ENCODE measurements around the gene UNC93B1.
"Not testable (repeated sequence)": the region's sequence is repeated elsewhere in the genome, so short reads cannot be mapped to it uniquely, and the experiment has no call there.

The UNC93B1 gene

DNA sequence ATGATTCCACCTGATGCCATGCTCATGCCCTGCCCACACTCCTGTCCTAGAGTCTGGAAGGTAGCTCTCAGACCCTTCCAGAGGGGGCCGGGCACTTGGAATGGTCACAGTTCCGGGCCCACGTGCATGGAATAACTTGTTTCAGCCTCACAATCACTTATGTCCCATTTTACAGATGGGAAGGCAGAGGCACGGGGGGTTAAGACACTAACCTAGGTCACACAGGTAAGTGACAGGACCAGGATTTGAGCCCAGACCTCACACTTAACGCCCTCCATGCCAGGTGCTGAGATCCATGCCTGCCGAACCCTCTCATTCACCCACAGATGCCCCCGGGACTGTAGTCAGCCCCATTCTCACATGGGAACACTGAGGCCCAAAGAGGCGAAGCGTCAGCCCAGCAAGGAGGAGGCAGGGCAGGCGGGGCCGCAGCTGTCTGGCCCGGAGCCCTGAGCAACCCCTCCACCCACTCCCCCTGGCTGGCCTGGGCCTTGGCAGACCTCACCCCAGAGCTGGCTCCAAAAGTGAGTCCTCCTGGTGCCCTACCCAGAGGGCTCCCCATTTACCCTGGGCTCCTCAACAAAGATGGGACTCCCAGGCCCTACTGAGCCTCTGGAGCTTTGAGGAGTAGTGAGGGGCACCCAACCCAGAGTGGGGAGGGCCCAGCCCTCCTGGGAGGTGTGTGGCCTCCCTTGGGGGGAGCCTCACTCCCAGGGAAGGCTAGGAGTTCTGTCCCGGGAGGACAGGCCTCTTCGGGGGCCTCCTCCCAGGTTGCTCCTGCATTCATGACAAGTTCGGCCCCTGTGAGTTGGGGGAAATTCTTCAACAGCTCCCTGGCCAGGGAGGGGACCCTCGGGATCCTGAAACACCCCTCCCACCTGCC lies 3.8 kb upstream of the UNC93B1 start:
- no peak for DNase-seq

DNA sequence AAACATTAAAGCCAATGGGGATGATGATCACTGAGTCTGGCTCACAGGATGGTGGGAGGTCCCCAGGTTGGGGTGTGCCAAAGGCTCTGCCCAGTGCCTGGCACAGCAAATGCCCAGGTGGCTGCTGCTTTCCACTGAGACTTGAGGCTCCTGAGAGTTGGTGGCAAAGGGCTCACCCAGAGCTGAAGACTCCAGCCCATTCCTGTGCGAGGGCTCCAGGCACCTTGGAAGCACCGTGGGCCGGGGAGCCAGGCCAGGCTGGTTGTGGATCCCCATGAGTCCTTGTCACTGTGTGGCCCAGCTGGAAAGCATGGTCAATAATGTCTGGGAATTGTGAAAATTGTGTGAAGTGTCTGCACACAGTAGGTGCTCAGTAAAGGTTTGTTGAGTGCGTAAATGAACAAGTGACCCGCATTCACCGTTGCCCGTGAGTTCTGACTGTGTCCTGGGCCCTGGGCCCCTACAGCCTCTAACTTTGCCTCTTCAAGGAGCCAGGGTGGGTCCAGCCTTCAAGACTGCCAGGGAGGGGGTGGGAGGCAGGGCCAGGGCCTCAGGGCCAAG lies 2.8 kb upstream of the UNC93B1 start:
- DNase-seq = no peak

DNA sequence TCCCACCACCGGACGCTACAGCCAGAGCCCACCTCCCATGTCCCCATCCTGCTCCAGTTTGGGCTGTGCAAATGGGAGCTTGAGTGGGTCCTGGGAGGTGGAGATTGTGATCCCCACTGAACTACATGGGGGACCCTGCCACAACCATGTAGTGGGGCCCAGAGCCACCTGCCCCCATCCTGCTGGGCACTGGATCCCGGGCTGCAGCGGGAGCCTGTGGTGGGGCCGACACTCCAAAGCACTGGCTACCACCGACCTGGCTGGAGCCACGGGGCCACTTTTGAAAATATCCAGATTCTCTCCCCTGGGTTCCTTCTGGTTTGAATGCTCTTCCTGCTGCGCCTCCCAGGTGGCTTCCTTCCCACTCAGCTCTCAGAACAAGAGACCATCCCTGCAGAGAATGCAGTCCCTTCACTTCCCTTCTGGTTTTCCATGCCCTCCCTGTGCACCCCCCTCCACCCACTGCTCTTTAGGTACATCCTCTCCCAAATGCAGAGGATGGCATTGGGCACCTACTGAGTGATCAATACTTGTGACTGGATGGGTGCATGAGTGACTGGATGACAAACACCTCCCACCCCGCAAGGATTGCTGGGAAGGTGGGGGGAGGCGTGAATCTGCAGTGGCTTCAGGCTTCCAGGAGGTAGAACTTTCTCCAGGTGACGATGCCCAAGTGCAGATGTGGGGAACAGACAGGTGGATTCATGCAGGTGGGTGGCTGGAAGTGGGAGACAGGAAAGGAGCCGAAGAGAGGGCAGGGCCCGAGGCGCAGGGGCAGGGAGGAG lies 846 bp upstream of the UNC93B1 start:
- peak; percentile 82 for DNase-seq

DNA sequence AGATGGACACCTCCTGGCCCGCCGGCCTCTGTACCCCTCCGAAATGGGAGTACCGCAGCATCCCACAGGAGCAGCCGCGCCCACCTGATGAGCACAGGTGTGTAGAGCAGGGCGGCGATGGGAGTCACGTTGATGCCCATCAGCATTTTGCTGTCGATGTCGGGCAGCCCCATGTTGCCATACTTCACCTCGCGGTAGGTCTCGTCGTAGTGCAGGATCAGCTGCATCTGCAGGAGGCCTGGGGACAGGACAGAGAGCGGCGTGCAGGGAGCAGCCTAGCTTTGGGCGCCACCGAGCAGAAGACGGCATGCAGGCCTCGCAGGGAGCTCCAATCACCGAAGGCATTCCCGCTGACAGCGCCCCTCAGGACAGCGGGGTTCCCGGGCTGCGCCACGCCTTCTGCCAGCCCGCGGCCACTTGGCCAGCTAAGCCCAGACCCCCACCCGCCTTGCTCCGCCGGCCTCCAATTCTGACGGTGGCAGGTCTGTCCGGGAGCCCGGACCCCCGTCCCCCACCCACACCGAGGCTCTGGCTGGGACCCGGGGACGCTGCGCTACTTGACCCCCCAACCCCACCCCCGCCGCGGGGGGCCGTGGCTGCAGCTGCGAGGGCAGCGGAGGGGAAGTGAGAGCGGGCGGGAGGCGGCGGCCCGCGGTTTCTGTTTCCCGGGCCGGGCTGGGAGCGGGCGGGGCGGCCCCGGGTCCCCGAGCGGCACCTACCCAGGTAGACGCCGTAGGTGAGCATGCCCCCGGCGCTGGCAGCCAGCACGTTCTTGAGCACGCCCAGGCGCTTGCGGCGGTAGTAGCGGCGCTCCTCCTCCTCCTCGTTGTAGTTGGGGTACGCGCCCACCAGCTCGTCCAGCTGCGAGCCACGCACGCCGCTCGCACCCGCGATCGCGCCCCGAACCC lies 705 bp downstream of the UNC93B1 start:
- DNase-seq = peak; percentile 58

DNA sequence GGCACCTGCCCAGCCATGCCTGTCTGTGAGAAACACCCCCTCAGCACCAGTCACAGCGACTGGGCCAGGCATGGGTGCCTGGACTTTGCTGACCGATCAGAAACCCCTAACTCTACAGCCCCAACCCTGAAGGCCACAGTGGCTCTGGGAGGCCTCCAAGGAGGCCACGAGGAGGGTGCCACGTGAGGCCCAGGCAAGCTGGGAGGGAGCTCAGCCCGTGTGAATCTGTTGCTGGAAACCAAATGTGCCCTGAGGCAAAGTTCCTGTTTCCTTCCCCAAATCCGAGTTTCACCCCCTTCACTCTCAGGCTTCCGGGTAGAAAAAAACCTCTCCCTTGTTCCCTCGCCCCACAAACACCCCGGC lies 1.3 kb downstream of the UNC93B1 start:
- no peak for DNase-seq

DNA sequence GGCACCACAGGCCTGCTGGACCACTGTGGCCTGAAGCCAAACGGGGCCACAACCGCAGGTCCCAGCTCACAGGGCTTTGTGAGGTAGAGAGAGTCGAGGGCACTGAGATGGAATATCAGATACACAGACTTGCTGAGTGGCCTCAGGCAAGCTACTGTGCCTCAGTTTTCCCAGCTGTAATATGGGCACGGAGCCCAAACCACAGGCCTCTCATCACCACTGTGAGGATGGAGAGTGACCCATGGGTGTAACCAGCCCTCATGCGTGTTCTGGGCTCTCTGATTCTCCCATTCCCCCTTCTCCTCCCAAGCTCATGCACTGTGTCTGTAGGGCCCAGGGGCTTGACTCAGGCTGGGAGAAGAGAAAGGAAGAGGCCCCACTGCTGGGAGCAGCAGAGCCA lies 4.2 kb downstream of the UNC93B1 start:
- DNase-seq = no peak

DNA sequence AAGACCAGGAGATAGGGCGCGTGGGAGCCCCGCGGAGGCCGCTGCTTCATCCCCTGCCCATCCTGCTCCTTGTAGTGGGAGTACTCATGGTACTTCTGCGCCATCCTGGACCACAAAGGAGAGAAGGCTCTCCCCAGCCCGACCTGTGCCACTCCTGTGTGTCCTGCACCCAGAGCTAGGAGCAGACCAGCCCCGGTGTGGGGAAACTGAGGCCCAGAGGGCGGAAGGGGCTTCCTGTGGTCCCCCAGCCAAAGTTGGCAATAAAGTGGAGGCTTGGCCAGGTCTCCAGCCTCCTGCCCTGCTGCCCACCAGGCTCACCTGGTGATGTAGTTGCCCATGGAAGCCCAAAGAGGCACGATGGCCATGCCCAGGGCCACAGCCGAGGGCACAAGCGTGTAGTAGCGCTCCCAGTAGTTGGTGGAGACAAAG lies 4.7 kb downstream of the UNC93B1 start:
- DNase-seq = no peak

DNA sequence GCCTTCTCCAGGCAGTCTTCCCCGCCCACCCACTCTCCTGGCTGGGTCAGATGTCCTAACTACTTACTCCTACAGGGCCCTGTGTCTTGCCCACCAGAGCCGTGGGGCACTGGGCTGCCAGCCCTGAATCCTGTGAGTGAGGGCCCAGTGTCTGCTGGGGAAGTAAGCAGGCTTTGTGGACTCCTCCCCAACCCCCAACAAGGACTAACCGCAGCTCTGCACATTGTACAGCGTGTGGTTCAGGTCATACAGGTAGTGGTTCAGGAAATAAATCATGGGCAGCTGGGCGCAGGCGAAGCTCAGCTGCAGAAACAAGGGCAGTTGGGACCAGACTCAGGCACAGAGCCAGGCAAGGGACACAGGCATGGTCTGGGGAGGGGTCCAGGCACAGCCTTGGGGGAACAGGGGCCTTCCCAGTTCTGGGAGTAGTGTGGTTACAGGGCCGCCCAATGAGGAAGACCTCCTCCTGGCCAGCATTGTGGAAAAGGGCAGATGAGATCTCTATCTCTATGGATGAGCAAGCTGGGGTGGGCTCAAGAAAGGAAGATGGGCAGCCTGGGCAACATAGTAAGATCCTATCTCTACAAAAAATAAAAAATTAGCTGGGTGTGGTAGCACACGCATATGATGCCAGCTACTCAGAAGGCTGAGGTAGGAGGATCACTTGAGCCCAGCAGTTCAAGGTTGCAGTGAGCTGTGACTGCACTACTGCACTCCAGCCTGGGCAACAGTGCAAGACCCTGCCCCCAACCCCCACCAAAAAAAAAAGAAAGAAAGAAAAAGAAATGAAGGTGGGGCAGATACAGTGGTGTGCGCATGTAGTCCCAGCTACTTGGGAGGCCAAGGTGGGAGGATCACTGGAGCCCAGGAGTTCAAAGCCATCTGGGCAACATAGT lies 5.5 kb downstream of the UNC93B1 start:
- DNase-seq = no peak

DNA sequence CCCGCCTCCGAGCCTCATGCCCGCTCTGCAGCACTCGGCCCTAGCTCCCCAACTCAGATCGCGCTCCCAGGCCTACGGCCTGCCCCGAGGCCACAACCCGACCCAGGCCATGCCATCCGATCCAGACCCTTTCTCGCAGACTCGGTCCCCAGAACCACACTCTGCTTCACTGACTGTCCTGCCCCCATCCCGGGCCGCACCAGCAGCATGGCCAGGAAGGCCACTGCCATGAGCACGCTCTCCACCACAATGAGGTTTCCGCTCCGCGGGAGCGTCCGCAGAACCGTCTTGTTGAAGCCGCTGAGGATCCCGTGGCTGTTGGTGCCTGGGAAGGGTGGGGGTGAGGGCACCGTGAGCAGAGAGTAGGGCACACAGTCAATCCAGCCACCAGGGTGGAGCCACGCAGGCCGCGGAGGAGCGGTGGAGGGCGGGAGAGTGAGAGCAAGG lies 6.4 kb downstream of the UNC93B1 start:
- DNase-seq = no peak

DNA sequence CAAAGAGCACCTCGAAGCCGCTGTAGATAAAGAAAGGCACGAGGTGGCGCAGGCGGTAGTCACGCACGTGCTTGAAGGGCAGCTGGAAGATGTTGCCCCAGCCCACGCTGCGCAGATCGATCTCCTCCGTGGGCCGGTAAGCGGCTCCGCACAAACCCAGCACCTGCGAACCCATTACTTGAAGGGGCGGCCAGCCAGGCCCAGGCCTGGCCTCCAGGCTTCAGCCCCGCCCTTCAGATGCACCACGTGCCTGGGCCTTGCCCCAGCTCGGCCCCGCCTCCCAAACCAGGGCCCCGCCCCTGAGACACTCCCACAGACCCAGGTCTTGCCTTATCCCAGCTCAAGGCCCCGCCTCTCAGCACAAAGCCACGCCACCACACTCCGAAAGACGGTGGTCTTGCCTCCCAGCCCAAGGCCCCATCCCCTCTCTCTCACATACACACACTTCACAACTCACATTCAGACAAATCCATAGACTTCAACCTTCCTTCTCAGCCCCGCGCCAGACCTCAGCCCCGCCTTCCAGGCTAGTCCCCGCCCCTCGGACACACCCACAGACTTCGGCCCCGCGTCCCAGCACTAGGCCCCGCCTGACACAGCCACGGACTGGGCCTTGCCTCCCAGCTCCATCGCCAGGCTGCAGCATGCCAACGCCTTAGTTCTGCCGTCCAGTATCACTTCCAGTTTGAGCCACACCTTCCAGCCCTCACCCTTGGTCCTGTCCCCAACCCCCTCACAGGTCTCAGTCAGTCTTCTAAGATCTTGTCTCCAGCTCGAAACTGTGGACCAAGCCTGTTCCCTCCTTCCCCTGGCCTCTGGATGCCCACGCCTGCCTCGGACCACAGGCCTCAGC lies 7.0 kb downstream of the UNC93B1 start:
- DNase-seq = no peak

DNA sequence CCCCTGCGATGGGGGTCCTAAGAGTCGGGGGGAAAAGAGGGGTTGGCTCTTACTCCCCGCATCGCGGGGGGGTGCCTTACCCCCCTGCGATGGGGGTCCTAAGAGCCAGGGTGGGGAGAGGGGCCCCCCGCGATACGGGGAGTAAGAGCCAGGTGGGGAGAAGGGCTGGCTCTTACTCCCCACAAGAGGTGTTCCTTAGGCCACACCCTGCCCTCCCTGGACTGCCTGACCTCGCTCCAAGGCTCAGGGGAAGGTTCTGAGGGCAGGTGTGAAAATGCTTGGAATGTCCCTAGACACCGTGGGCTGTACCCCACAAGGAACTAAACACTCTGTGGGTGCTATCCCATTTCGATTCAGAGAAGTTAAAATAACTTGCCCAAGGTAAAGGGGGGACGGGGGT lies 7.8 kb downstream of the UNC93B1 start:
- no peak for DNase-seq

DNA sequence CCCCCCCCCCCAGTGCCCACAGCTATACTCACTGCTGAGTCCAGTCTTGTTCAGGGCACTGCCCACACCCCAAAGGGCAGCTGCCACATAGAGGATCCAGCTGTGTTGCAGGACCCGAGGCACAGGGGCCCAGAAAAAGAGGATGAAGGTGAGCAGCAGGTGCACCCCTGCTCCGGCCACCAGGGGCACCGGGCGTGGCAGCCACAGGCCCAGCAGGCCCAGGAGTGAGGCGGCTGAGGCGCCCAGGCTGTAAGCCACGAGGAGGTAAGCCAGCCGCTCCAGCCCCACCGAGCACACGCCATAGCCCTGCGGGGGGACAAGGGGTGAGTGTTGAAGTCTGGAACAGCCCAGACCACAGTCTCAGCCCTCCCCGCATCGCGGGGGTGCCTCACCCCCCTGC lies 8.3 kb downstream of the UNC93B1 start:
- DNase-seq = not testable (repeated sequence)

DNA sequence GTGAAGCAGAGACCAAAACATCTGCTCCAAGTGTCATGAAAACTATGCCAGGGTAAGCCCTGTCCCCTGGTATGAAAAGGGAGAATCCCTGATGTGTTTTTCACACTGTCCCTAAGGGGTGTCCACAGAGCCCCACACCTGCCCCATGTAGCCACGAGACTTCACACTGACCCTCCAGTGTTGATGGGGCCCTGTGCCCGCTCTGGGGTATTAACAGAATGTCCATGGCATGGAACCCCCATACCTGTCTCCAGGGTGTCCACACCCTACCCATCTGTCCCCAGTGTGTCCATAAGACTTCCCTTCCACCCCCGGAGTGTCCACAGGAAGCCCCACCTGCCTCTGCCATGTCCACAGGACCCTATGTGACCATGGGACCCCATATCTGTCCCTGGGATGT lies 8.8 kb downstream of the UNC93B1 start:
- DNase-seq = not testable (repeated sequence)

DNA sequence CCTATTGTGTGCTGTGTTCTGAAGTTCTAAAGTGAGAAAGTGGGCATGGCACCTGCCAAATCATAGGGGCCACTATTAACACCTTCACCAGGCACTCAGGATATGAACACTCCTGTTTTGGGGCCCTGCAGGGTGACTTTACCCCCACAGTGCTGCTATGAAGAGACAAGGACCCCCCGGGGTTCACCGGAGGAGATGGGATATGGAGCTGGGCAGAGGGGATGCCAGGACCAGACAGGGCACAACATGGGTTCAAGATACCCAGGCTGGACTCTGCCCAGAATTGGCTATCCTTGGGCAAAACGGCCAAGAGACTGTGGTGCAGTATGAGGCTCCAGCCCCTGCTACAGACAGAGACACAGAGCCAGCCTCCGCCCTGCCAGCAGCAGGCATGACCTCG lies 9.5 kb downstream of the UNC93B1 start:
- DNase-seq = not testable (repeated sequence)

DNA sequence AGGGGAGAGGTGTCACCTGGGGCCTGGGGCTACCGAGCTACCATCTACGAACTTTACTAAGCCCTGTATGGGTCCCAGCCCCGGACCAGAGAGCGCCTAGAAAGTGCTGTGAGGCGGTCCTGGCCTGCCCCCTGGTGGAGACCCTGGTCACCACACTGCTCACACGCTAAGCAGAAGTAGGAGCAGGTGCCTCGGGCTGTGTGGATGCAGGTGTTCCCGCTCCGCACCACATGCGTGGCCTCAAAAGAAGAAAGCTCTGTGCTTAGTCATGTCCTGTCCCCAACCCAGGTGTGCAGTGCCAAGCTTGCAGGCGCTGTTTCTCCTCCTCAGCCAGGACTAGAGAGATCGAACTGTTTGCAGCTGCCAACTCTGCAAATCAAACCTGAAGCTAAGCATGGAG lies 10.1 kb downstream of the UNC93B1 start:
- DNase-seq = not testable (repeated sequence)

DNA sequence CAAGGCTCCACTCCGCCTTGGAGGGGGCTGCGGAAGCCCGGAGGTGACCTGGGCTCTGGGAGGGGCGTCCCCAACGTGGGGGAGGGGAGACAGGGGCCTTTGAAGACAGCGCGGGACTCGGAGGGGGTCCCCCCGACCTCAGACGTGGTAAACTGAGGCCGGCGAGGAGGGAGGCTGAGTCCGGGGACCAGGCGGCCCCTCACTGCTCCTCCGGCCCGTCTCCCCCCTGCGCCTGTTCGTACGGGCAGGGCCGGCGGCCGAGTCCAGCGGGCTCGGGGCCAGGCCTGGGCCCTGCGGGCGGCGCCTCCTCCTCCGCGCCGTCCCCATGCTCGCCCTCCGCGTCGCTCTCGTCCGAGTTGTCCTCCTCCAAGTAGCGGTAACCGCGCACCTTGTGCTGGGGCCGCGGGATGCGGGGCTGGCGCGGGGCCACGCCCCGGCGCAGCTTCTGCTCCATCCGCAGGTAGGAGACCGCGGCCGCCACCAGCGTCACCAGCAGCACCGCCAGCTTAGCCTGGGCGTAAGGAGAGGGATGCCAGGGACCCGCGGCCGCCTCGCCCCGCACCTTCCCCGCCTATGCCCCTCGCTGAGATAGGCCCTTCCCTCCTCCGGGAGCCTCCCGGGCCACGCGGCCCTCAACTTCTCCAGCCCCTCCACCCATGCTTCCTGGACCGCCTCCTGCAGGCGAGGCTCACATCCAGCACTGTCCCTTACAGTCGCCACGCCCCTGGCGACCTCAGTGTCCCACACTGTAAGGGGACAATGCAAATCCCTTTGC lies 12.4 kb downstream of the UNC93B1 start:
- DNase-seq = not testable (repeated sequence)

DNA sequence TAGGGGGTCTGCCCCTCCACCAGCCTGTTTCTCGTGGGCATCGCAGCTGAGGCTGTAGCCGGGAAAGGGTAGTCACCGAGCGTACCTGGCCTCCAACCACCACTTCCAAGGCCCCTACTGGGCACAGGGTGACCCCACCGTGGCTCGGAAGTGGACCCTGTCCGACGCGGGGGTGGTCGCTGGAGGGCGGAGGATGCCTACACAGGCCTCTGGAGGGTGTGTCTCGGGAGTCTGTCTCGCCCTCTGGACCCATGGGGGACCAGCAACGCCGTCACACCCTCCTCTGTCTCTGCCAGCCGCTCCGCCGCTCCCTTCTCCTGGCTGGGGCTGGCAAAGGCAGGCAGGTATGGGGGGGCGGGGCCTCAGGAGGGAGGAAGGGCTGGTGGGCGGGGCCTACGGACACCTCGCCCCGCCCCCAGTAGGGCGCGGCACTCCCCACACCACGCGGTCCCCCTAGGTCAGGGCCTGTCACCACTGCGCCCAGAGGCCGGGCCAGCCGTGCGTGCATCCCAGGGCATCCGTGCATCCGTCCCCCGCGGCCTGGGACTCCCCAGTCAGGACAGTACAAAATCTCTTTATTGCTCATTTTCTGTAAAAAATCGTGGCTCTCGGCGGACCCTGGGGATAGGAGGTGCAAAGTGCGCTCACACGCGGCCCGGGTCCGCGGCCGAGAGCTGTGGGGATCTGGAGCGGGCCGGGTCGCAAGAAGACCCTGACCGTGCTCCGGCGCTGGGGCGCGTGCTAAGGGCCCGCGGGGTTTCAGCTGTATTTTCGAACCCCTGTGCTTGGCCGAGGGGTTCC lies 13.2 kb downstream of the UNC93B1 start:
- not testable (repeated sequence) for DNase-seq

DNA sequence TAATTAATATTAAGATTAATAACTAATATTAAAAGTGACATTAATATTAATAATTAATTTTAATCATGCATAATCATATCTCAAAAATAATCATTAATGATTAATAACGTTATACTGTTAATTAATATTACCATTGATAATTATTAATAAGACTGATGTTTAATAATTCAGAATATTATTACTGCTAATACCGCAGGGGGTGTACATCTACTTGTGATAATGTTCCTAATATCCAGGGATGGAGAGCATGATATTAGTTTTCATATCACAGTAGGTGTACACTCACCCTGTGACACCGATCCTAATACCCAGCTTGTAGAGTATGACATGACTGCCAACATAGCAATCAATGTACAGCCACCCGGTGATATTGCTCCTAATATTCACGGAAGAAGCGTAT lies 18.6 kb downstream of the UNC93B1 start:
- not testable (repeated sequence) for DNase-seq

DNA sequence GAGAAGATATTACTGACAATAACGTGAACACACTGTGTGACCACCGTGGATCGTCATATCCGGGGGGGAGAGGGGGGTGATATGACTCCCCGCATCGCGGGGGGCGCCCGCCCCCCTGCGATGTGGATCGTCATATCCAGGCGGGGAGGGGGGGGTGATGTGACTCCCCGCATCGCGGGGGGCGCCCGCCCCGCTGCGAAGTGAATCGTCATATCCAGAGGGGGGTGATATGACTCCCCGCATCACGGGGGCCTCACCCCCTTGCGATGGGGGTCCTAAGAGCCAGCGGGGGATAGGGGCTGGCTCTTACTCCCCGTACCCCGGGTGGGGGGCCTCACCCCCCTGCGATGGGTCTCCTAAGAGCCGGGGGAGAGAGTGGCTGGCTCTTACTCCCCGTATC lies 19.9 kb downstream of the UNC93B1 start:
- DNase-seq = no peak

Measured in NCI-H146 (cell line).